Right lobe of liver (tissue), 4 donors: Measurements from ENCODE around the gene DGKI.

Source experiments
- POLR2A ChIP-seq: fragments of 450-650 bp; IDR thresholded peaks from one replicate; pipeline ENCODE4 v1.6.1; 2017; ENCODE audit warnings: antibody characterized with exemption, mild to moderate bottlenecking
- TF ChIP-seq, protein P1 (sequence below), 4 donors: fragments of 200-600 bp in 3 of 4; fragments of 450-650 bp in 1 of 4; IDR thresholded peaks; one replicate each; pipeline versions ENCODE4 v1.5.1 to v1.8.0; 2016 to 2022; ENCODE audit warnings: antibody characterized with exemption in 4 of 4, mild to moderate bottlenecking in 2 of 4
- donor health status: DM: no; HTN: no; CAD: no.
- donor health status: DM: no; HTN: no; CAD: no.
- donor health status: DM: no; HTN: yes; CAD: no.

GRCh38 chr7:137611606-137612005, 235.2 kb downstream of the DGKI start:
- TF ChIP-seq, protein P1, sequence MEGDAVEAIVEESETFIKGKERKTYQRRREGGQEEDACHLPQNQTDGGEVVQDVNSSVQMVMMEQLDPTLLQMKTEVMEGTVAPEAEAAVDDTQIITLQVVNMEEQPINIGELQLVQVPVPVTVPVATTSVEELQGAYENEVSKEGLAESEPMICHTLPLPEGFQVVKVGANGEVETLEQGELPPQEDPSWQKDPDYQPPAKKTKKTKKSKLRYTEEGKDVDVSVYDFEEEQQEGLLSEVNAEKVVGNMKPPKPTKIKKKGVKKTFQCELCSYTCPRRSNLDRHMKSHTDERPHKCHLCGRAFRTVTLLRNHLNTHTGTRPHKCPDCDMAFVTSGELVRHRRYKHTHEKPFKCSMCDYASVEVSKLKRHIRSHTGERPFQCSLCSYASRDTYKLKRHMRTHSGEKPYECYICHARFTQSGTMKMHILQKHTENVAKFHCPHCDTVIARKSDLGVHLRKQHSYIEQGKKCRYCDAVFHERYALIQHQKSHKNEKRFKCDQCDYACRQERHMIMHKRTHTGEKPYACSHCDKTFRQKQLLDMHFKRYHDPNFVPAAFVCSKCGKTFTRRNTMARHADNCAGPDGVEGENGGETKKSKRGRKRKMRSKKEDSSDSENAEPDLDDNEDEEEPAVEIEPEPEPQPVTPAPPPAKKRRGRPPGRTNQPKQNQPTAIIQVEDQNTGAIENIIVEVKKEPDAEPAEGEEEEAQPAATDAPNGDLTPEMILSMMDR (IDR thresholded peaks at IDR 0.05) = no peak
- TF ChIP-seq POLR2A = no peak
